Cardiac muscle cell (in vitro differentiated cells and primary cell): ENCODE results near the gene KCNH3. TPM values are rescaled to one million over a fixed set of nuclear protein-coding genes. Genes with fewer than 3 reads are reported as not detected.

Experiments used
- DNase-seq, 2 donors: peaks; one replicate each; pipeline versions ENCODE4 v3.0.0 to v3.0.0-alpha.2; 2010 to 2017; ENCODE audit warnings: low read depth in 1 of 2, low spot score in 1 of 2
- H3K27ac ChIP-seq: fragments of 200-600 bp; sonication (generic); 2 replicates; pipeline ENCODE4 v1.5.1; 2016
- H3K27me3 ChIP-seq: fragments of 200-600 bp; sonication (generic); 2 replicates; pipeline ENCODE4 v1.6.0; 2016; ENCODE audit warnings: control low read depth
- H3K36me3 ChIP-seq: fragments of 200-600 bp; sonication (generic); 2 replicates; pipeline ENCODE4 v1.5.1; 2016; ENCODE audit warnings: control low read depth
- H3K4me1 ChIP-seq: fragments of 200-600 bp; sonication (generic); 2 replicates; pipeline ENCODE4 v1.8.1; 2017; ENCODE audit warnings: low read depth, mild to moderate bottlenecking, mixed run types
- H3K4me3 ChIP-seq: fragments of 200-600 bp; sonication (generic); 2 replicates; pipeline ENCODE4 v1.5.1; 2016; ENCODE audit warnings: mild to moderate bottlenecking
- H3K9me3 ChIP-seq: fragments of 200-600 bp; sonication (generic); 2 replicates; pipeline ENCODE4 v1.5.1; 2017; ENCODE audit warnings: low read depth, mild to moderate bottlenecking, control low read depth
- polyA plus RNA-seq: library from polyadenylated mRNA; unstranded; fragments of >200 nt; fragmentation: Nextera tagmentation; extraction: Ambion mirVana; gene quantifications from 2 replicates; pipeline ENCODE4 v1.2.1, GENCODE V29; 2016
- total RNA-seq: library from RNA; depleted of rRNA; stranded (reverse); fragments of >200 nt; gene quantifications from 2 replicates; pipeline ENCODE4 v1.2.3, GENCODE V29; 2016
- TF ChIP-seq, protein P1 (sequence below): IDR thresholded peaks from 2 replicates; pipeline ENCODE4 v1.5.1; 2012; ENCODE audit warnings: low read depth, mild to moderate bottlenecking, low read length

Gene KCNH3
- total and polyA plus RNA-seq, 2 experiments from 2014 or later, result 0.34 to 0.86 TPM

DNA sequence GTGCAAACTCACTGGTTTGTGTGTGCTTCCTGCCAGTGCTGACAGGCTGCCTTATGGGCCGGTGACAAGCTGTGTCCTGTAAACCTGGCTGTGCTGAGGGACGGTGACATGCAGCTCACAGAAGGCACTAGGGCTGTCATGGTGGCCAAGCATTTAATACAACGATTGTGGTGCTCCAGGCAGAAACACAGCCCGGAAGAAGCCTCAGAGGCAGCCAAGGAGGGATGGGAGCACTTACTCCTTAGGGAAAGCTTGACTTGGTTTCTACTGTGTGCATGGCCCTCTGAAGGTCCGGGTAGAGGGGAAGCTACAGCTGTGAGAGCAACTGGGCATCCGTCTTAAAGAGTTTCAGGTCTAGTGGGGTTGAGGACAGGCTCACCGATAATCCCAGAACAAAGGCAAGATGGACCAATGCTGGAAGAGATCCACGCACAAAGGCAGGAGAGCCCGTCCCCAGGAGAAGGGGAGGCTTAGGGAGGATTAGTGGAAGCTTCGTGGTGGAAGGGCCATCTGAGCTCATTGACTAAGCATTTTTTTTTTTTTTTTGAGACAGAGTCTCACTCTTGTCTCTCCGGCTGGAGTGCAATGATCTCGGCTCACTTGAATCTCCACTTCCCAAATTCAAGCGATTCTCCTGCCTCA lies 39.8 kb downstream of the KCNH3 start:
- H3K4me1 ChIP-seq, result peaks cover 17% of the 10 kb centered on the region
- peaks cover 3% of the 10 kb centered on the region for H3K36me3 ChIP-seq
- TF ChIP-seq, protein P1, sequence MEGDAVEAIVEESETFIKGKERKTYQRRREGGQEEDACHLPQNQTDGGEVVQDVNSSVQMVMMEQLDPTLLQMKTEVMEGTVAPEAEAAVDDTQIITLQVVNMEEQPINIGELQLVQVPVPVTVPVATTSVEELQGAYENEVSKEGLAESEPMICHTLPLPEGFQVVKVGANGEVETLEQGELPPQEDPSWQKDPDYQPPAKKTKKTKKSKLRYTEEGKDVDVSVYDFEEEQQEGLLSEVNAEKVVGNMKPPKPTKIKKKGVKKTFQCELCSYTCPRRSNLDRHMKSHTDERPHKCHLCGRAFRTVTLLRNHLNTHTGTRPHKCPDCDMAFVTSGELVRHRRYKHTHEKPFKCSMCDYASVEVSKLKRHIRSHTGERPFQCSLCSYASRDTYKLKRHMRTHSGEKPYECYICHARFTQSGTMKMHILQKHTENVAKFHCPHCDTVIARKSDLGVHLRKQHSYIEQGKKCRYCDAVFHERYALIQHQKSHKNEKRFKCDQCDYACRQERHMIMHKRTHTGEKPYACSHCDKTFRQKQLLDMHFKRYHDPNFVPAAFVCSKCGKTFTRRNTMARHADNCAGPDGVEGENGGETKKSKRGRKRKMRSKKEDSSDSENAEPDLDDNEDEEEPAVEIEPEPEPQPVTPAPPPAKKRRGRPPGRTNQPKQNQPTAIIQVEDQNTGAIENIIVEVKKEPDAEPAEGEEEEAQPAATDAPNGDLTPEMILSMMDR, result no peak
- no peaks in the 10 kb centered on the region for H3K27me3 ChIP-seq
- H3K9me3 ChIP-seq, result no peaks in the 10 kb centered on the region
- no peak for DNase-seq
- no peak overlapping the region for H3K27ac ChIP-seq
- no peak overlapping the region for H3K4me3 ChIP-seq

DNA sequence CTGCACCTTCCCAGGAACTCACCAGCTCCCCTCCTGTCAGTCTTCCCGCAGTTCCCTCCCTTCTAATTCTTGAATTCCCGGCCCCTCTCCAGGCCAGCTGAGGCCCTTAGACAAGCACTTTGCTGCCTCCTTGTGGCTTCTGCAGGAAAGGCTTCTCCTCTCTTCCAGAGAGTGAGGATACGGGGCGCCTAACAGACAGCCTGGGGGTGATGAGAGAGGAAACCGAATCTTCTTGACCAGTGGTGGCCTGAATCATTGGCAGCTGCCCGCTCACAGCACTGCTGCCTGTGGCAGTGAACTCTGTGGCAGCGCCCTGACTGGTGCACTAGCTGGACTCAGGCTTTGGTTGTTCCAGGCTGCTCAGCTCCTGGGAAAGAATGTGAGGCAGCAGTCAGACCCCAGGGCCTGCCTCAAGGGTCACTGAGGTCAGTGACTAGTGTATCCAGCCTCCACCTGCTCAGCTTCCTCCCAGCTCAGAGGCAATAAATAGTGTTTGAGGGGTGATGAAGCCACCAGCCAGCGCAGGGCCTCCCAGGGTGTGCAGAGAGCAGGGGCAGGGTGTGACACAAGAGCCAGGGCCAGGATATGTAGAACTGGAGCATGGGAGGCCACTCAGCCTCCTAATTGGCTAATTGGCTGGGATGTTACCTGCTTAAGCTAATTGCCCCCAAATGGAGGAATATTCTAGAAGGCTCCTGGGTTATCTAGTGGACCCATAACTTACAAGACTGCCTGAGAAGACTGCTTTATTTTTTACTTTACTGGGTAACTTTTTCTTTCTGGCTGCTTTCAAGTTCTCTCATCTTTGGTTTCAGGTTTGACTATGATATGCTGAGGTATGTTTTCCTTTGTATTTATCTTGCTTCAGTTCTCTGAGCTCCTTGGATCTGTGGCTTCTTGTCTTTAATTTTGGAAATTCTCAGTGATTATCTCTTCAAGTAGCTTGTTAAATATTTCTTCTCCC lies 42.0 kb downstream of the KCNH3 start:
- Histone ChIP-seq H3K27me3 (no peaks in the 10 kb centered on the region), H3K36me3 (no peaks in the 10 kb centered on the region), H3K4me1 (peaks cover 17% of the 10 kb centered on the region), H3K27ac (peak overlapping the region; percentile 91), H3K9me3 (no peaks in the 10 kb centered on the region), H3K4me3 (no peak overlapping the region)
- DNase-seq, result peak; percentile 80 to 92
- TF ChIP-seq, protein P1, result peak; percentile 94

DNA sequence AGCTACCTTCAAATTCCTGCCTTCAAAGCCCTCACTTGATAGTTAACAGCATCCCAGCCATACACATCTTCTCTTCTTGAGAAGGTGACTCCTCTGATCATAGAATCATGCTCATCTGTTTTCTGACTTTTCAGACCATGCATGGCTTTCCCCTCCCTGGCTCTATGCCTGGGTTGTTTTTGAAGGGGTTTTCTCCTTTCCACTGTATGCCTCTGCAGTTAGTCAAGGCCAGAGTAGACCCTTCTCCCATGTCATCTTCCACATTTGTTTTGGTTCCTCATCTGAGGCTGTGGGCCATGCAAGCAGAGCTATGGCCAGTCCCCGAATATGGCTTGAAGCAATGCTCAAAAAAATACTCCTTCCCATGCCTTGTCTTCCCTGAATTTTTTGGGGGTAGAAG lies 43.4 kb downstream of the KCNH3 start:
- Histone ChIP-seq H3K4me1 (peaks cover 17% of the 10 kb centered on the region), H3K27me3 (no peaks in the 10 kb centered on the region), H3K27ac (peak overlapping the region; percentile 1), H3K4me3 (no peak overlapping the region), H3K9me3 (no peaks in the 10 kb centered on the region), H3K36me3 (no peaks in the 10 kb centered on the region)
- DNase-seq, result no peak
- TF ChIP-seq, protein P1, result no peak

DNA sequence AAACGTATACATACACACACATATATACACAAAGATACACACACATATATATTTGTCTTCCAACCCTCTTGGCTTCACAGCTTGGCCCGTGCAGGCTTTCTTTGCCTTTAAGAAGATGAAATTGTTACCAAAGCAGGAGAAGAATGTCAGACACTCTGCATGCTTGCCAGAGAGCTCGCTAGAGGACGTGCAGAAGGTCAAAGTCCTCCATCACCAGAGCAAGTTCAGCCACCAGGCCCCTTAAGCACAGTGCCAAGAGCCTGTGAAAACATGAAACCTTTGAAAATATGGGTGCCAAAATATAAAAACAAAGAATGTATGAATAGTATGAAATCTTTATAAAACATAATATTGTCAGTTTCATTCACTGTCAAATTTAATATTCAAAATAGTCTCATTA lies 44.0 kb downstream of the KCNH3 start:
- Histone ChIP-seq H3K4me3 (no peak overlapping the region), H3K36me3 (no peaks in the 10 kb centered on the region), H3K27me3 (no peaks in the 10 kb centered on the region), H3K9me3 (no peaks in the 10 kb centered on the region), H3K4me1 (peaks cover 17% of the 10 kb centered on the region), H3K27ac (peak overlapping the region; percentile 47)
- DNase-seq, result peak; percentile 39 to 69
- TF ChIP-seq, protein P1, result no peak

DNA sequence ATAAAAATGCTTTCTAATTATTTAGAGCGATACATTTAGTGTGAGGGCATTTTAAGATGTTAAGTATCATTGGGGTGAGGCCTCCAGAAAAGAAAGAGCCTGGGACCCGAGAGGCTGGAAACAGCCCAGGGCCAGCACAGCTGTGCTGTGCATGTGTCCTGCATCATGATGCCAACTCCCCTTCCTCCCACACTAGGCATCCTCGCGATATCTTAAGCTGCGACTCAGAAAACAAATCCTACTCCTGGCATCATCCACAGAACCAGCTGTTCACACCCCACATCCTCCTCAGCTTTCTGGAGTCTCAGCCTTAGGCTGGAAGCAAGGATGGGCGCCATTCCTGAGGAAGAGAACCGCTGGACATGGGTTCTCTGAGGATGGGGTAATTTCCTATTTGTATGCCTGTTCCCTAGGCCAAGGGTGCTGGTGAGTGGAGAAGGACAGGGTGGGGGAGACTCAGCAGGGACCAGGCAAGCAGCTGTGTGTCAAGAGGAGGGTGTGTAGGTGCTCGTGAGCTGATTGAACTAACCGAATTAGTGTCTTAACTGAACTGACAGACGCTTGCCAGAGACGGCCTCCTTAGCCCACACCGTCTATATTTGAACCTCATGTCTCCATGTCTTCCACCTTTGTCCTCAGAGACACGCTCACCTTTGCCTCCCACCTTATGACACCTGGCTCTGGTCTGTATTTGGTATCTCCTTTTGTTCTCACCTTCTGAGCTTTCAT lies 44.7 kb downstream of the KCNH3 start:
- TF ChIP-seq, protein P1, result no peak
- H3K27ac ChIP-seq, result peak overlapping the region; percentile 47
- H3K9me3 ChIP-seq, result no peaks in the 10 kb centered on the region
- peak in 1 of 2 donors; percentile 54 for DNase-seq
- H3K27me3 ChIP-seq, result no peaks in the 10 kb centered on the region
- no peaks in the 10 kb centered on the region for H3K36me3 ChIP-seq
- no peak overlapping the region for H3K4me3 ChIP-seq
- peaks cover 17% of the 10 kb centered on the region for H3K4me1 ChIP-seq
